ENCODE measurements around the gene NUBP1.

The NUBP1 gene

DNA sequence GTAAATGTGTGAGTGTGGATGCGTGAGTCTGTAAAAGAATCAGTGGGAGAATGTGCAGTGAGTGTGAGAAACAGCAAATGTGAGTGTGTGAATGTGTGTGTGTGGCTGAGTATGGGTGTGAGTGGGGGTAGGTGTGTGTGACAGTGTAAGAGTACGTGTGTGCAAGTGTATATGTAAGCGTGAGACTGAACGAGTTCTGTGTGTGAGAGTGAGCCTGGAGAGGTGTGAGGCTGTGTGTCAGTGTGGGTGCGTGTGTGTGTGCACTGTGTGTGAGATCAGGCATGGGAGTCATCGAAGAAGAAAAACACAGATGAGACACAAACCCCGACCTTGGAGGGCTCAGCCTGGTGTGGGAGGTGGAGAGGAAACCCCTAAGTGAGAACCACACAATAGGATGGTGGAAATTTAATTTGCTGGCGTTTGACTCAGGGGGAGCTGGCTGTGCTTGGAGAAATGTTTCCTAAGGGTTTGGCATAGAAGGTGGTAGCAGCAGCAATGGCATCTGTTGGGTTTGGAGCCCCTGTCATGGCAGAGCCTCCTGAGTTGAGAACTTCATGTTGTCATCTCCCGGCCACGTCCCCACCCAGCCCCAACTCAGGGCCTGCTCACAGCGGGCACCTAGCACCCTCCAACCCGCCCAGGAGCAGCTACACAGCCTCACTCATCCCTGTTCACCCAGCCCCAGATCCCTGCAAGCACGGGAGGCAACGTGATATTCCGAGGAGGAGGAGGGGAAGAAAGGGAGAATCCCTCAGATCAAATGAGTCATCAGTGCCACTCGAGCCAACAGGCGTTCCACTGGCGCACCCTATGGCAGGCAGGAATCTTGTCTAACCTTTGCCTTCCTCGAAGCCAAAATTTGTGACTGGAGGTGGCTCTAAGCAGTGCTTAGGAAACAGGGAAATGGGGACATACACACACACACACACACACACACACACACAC is 14.3 kb upstream of the NUBP1 start:
- no peak overlapping the region for H3K4me2 ChIP-seq (ENCODE audit: low read depth, low read length, poor library complexity, severe bottlenecking)
- H3K36me3 ChIP-seq (ENCODE audit: low read length) = no peaks in the 10 kb centered on the region
- no peaks in the 10 kb centered on the region for H3K9me2 ChIP-seq (replicated peaks; ENCODE audit: insufficient read depth, low read length)
- no peaks in the 10 kb centered on the region for H4K20me1 ChIP-seq (ENCODE audit: low read depth, low read length)
- H3K27me3 ChIP-seq (ENCODE audit: low read length) = no peaks in the 10 kb centered on the region
- TF ChIP-seq, protein P1, sequence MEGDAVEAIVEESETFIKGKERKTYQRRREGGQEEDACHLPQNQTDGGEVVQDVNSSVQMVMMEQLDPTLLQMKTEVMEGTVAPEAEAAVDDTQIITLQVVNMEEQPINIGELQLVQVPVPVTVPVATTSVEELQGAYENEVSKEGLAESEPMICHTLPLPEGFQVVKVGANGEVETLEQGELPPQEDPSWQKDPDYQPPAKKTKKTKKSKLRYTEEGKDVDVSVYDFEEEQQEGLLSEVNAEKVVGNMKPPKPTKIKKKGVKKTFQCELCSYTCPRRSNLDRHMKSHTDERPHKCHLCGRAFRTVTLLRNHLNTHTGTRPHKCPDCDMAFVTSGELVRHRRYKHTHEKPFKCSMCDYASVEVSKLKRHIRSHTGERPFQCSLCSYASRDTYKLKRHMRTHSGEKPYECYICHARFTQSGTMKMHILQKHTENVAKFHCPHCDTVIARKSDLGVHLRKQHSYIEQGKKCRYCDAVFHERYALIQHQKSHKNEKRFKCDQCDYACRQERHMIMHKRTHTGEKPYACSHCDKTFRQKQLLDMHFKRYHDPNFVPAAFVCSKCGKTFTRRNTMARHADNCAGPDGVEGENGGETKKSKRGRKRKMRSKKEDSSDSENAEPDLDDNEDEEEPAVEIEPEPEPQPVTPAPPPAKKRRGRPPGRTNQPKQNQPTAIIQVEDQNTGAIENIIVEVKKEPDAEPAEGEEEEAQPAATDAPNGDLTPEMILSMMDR (IDR thresholded peaks at IDR 0.05; ENCODE audit: insufficient read depth, low read length, poor library complexity, severe bottlenecking) = no peak
- no peak for TF ChIP-seq EZH2phosphoT487 (conservative IDR thresholded peaks at IDR 0.05; ENCODE audit: low read length)
- H3K9ac ChIP-seq (ENCODE audit: low read length) = no peak overlapping the region
- H3K79me2 ChIP-seq (ENCODE audit: insufficient read depth, low read length) = no peaks in the 10 kb centered on the region
- H3K9me3 ChIP-seq (ENCODE audit: insufficient read depth, low read length) = no peaks in the 10 kb centered on the region
- H2AFZ ChIP-seq (ENCODE audit: low read depth, low read length, severe bottlenecking) = no peak overlapping the region
- no peak overlapping the region for H3K4me3 ChIP-seq (ENCODE audit: insufficient read depth, low read length, poor library complexity, severe bottlenecking)
- H3F3A ChIP-seq (ENCODE audit: insufficient read depth) = no peaks in the 10 kb centered on the region
- no peak overlapping the region for H3K27ac ChIP-seq (ENCODE audit: low read depth, low read length)

DNA sequence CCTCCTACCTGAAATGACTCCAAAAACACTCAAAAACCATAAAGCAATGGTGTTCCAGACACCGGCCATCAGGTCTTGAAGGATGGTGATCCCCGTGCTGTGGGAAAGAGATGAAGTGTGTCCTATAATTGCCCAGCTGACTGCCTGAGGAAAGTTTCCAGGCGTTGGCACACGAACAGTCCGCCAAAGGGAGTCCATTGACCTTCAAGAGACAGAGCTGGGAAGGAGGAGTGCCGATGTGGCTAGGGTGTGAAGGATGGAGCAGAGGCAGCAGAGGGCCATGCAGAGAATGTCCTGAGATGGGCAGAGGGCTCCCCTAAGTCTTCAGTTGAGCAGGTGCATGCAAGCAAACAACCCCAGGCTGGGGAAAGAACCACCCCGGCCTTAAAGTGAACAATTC is 11.9 kb upstream of the NUBP1 start:
- Histone ChIP-seq H3K27ac (ENCODE audit: low read depth, low read length) (no peak overlapping the region), H3K4me3 (ENCODE audit: insufficient read depth, low read length, poor library complexity, severe bottlenecking) (no peak overlapping the region), H3K36me3 (ENCODE audit: low read length) (no peaks in the 10 kb centered on the region), H3F3A (ENCODE audit: insufficient read depth) (no peaks in the 10 kb centered on the region), H3K9me2 (replicated peaks; ENCODE audit: insufficient read depth, low read length) (no peaks in the 10 kb centered on the region), H3K9me3 (ENCODE audit: insufficient read depth, low read length) (no peaks in the 10 kb centered on the region), H3K9ac (ENCODE audit: low read length) (no peak overlapping the region), H3K79me2 (ENCODE audit: insufficient read depth, low read length) (no peaks in the 10 kb centered on the region), H2AFZ (ENCODE audit: low read depth, low read length, severe bottlenecking) (no peak overlapping the region), H3K27me3 (ENCODE audit: low read length) (no peaks in the 10 kb centered on the region), H4K20me1 (ENCODE audit: low read depth, low read length) (no peaks in the 10 kb centered on the region), H3K4me2 (ENCODE audit: low read depth, low read length, poor library complexity, severe bottlenecking) (no peak overlapping the region)
- TF ChIP-seq, protein P1 (IDR thresholded peaks at IDR 0.05; ENCODE audit: insufficient read depth, low read length, poor library complexity, severe bottlenecking) = no peak
- no peak for TF ChIP-seq EZH2phosphoT487 (conservative IDR thresholded peaks at IDR 0.05; ENCODE audit: low read length)

DNA sequence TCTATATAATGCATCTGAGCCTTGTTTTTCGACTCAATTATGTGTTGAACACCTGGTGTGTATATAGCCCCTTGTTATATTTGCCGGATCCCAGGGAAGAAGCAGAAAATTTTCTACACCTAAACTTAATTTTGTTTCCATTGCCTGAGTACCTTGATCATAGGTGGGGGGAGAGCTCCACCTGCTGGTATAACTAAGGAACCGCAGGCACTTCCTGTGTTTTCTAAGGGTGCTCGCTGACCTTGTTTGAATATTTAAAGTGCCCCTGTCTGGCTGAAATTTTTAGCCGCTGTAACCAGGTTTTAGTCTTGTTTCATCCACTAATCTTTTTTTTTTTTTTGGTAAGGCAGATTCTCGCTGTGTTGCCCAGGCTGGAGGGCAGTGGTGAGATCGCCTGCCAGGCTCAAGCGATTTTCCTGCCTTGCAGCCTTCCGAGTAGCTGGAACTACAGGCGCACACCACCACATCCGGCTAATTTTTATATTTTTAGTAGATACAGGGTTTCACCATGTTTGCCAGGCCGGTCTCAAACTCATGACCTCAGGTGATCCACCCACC is 6.5 kb upstream of the NUBP1 start:
- peak overlapping the region; percentile 33 for H3K4me3 ChIP-seq (ENCODE audit: insufficient read depth, low read length, poor library complexity, severe bottlenecking)
- H3K9me2 ChIP-seq (replicated peaks; ENCODE audit: insufficient read depth, low read length) = no peaks in the 10 kb centered on the region
- peak overlapping the region; percentile 96 for H2AFZ ChIP-seq (ENCODE audit: low read depth, low read length, severe bottlenecking)
- H3K36me3 ChIP-seq (ENCODE audit: low read length) = no peaks in the 10 kb centered on the region
- peak overlapping the region; percentile 57 for H3K27ac ChIP-seq (ENCODE audit: low read depth, low read length)
- TF ChIP-seq EZH2phosphoT487 (conservative IDR thresholded peaks at IDR 0.05; ENCODE audit: low read length) = no peak
- TF ChIP-seq, protein P1 (IDR thresholded peaks at IDR 0.05; ENCODE audit: insufficient read depth, low read length, poor library complexity, severe bottlenecking) = peak; percentile 76
- no peaks in the 10 kb centered on the region for H3K9me3 ChIP-seq (ENCODE audit: insufficient read depth, low read length)
- H3F3A ChIP-seq (ENCODE audit: insufficient read depth) = peaks cover 10% of the 10 kb centered on the region; the same call in 1 of the 2 replicates
- no peaks in the 10 kb centered on the region for H3K27me3 ChIP-seq (ENCODE audit: low read length)
- H3K4me2 ChIP-seq (ENCODE audit: low read depth, low read length, poor library complexity, severe bottlenecking) = peak overlapping the region; percentile 65
- H3K79me2 ChIP-seq (ENCODE audit: insufficient read depth, low read length) = no peaks in the 10 kb centered on the region
- H4K20me1 ChIP-seq (ENCODE audit: low read depth, low read length) = no peaks in the 10 kb centered on the region
- H3K9ac ChIP-seq (ENCODE audit: low read length) = peak overlapping the region; percentile 44
